Kidney tubule cell (primary cell): ENCODE data around the gene NCOA3.

Experiments used
- DNase-seq: peaks from one replicate; pipeline ENCODE4 v3.0.0-alpha.2; 2018; ENCODE audit warnings: low spot score

NCOA3 gene

GRCh38 chr20:47680804-47681529 lies 179.3 kb downstream of the NCOA3 start:
- no peak for DNase-seq

GRCh38 chr20:47682028-47682783 lies 180.5 kb downstream of the NCOA3 start:
- no peak for DNase-seq

- no peak for DNase-seq
Measured at GRCh38 chr20:47682916-47683315, 181.2 kb downstream of the NCOA3 start.

GRCh38 chr20:47684306-47685080 lies 182.8 kb downstream of the NCOA3 start:
- DNase-seq, result no peak

GRCh38 chr20:47686545-47686944 lies 184.9 kb downstream of the NCOA3 start:
- peak; percentile 47 for DNase-seq

- no peak for DNase-seq
Measured at GRCh38 chr20:47687095-47687987, 185.7 kb downstream of the NCOA3 start.

- DNase-seq, result peak; percentile 22
Measured at GRCh38 chr20:47688385-47689381, 187.0 kb downstream of the NCOA3 start.

GRCh38 chr20:47689731-47690130 lies 188.0 kb downstream of the NCOA3 start:
- DNase-seq, result peak; percentile 5

GRCh38 chr20:47691625-47692024 lies 189.9 kb downstream of the NCOA3 start:
- peak; percentile 25 for DNase-seq

GRCh38 chr20:47694021-47694818 lies 192.5 kb downstream of the NCOA3 start:
- DNase-seq, result no peak

- DNase-seq, result no peak
Measured at GRCh38 chr20:47696856-47697255, 195.2 kb downstream of the NCOA3 start.

- no peak for DNase-seq
Measured at GRCh38 chr20:47698142-47698541, 196.5 kb downstream of the NCOA3 start.

- no peak for DNase-seq
Measured at GRCh38 chr20:47699818-47700217, 198.1 kb downstream of the NCOA3 start.

- DNase-seq, result no peak
Measured at GRCh38 chr20:47700327-47700726, 198.6 kb downstream of the NCOA3 start.

- no peak for DNase-seq
Measured at GRCh38 chr20:47701612-47702011, 199.9 kb downstream of the NCOA3 start.

GRCh38 chr20:47703748-47704147 lies 202.1 kb downstream of the NCOA3 start:
- DNase-seq, result no peak

GRCh38 chr20:47704746-47705496 lies 203.2 kb downstream of the NCOA3 start:
- no peak for DNase-seq

GRCh38 chr20:47705497-47705856 lies 203.8 kb downstream of the NCOA3 start:
- no peak for DNase-seq

- no peak for DNase-seq
Measured at GRCh38 chr20:47706345-47706744, 204.7 kb downstream of the NCOA3 start.
